OCI-LY7 (cell line): ENCODE results near the gene TNS3. TPM values are rescaled to one million over a fixed set of nuclear protein-coding genes. Genes with fewer than 3 reads are reported as not detected.

ENCODE experiments used
- BruUV-seq: library from RNA; stranded (reverse); fragments of 400-500 nt; replicated peaks from 2 replicates; lab custom pipeline; 2021; lab: Mats Ljungman, UMichigan
- CTCF ChIA-PET: fragments of 300-600 bp; sonication (Branson Sonifier 250); formaldehyde crosslinking; loops from one replicate; lab custom pipeline; 2022; ENCODE audit warnings: antibody characterized with exemption; ENCODE audit not compliant: unreplicated experiment; lab: Charles Lee
- POLR2A ChIA-PET: fragments of 300-600 bp; sonication (Branson Sonifier 250); formaldehyde crosslinking; loops from one replicate; lab custom pipeline; 2022; ENCODE audit warnings: antibody characterized with exemption; lab: Charles Lee
- DNase-seq: peaks from one replicate; pipeline ENCODE4 v3.0.0-alpha.2; 2015; ENCODE audit warnings: low spot score
- H2AFZ ChIP-seq: fragments of 200-600 bp; sonication (generic), shearing (Covaris generic); 2 replicates; pipeline ENCODE4 v1.6.1; 2014; ENCODE audit warnings: mild to moderate bottlenecking, antibody characterized with exemption, low read length, moderate library complexity
- H3K27ac ChIP-seq: fragments of 200-600 bp; sonication (generic); 2 replicates; pipeline ENCODE4 v1.5.1; 2014; ENCODE audit warnings: mixed run types, low read depth, mild to moderate bottlenecking, moderate library complexity, low read length, inconsistent platforms; ENCODE audit not compliant: poor library complexity, severe bottlenecking
- H3K36me3 ChIP-seq: fragments of 200-600 bp; sonication (generic); 2 replicates; pipeline ENCODE4 v1.6.1; 2014; ENCODE audit warnings: mild to moderate bottlenecking, antibody characterized with exemption, low read length, moderate library complexity, mixed read lengths; ENCODE audit not compliant: insufficient read depth
- H3K4me1 ChIP-seq: fragments of 200-600 bp; sonication (generic); 2 replicates; pipeline ENCODE4 v1.5.1; 2014; ENCODE audit warnings: mild to moderate bottlenecking, low read length; ENCODE audit not compliant: insufficient read depth, poor library complexity, severe bottlenecking
- H3K4me2 ChIP-seq: fragments of 200-600 bp; sonication (generic); 2 replicates; pipeline ENCODE4 v1.6.1; 2014; ENCODE audit warnings: mild to moderate bottlenecking, low read length
- H3K4me3 ChIP-seq: fragments of 200-600 bp; sonication (generic); 2 replicates; pipeline ENCODE4 v1.5.1; 2014; ENCODE audit warnings: mild to moderate bottlenecking, low read depth, low read length; ENCODE audit not compliant: poor library complexity, severe bottlenecking
- H3K79me2 ChIP-seq: fragments of 200-600 bp; sonication (generic); 2 replicates; pipeline ENCODE4 v1.6.1; 2016; ENCODE audit warnings: low read depth, mild to moderate bottlenecking, low read length, moderate library complexity, mixed read lengths; ENCODE audit not compliant: insufficient read depth
- H3K9me2 ChIP-seq: fragments of 200-600 bp; sonication (generic); 2 replicates; pipeline ENCODE4 v1.6.1; 2016; ENCODE audit warnings: mild to moderate bottlenecking, low read length, mixed read lengths; ENCODE audit not compliant: insufficient read depth
- H3K9me3 ChIP-seq: fragments of 200-600 bp; sonication (generic); 2 replicates; pipeline ENCODE4 v1.6.1; 2014; ENCODE audit warnings: mild to moderate bottlenecking, mixed run types, low read length, mixed read lengths
- H4K20me1 ChIP-seq: fragments of 200-600 bp; sonication (generic); 2 replicates; pipeline ENCODE4 v1.6.1; 2014; ENCODE audit warnings: mild to moderate bottlenecking, antibody characterized with exemption, low read length, moderate library complexity, mixed read lengths; ENCODE audit not compliant: insufficient read depth
- EZH2phosphoT487 ChIP-seq: fragments of 200-600 bp; sonication (generic); IDR thresholded peaks from 2 replicates; pipeline ENCODE4 v1.6.1; 2018; ENCODE audit warnings: low read depth, borderline replicate concordance, mild to moderate bottlenecking, mixed run types, antibody characterized with exemption, low read length, moderate library complexity, mixed read lengths
- intact Hi-C: fragments of 100-400 bp; cut with micrococcal nuclease; formaldehyde crosslinking; loops from one replicate; pipeline ENCODE4 v1.10.0; 2022; ENCODE audit not compliant: unreplicated experiment
- total RNA-seq, 2 experiments: library from RNA; depleted of rRNA in 1 of 2; stranded (reverse); fragments of >200 nt in 1 of 2; shearing (Covaris generic) in 1 of 2; gene quantifications; 2 replicates each; pipeline ENCODE4 v1.2.3, GENCODE V29; 2014 to 2022
- TF ChIP-seq, protein P1 (sequence below): fragments of 200-600 bp; sonication (generic); conservative IDR thresholded peaks from 2 replicates; pipeline ENCODE4 v1.5.1; 2014; ENCODE audit warnings: mild to moderate bottlenecking, antibody characterized with exemption, low read length, moderate library complexity, mixed read lengths

Gene TNS3
- total RNA-seq, 2 experiments from 2014 or later: 9.5 to 42.1 TPM

DNA sequence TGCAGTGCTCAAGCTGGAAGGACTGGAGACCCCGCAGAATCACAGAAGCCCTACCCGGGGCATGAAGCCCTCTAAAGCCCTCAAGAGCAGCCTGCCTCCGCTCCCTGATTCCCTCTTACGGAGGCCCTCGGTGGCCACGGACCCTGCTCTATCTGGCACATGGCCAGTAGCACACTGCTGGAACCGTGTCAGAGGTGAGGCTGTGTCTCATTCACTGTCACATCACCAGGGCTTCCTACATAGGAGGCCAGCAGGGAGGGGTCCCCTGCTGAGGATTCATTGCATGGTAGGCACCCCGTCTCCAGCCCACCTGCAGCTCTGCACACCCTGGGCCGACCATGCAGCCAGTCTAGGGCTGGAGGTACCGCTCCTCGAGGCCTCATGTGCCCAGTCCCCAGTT is 259.2 kb downstream of the TNS3 start:
- H4K20me1 ChIP-seq: no peaks in the 10 kb centered on the region
- ChIA-PET CTCF (no interaction called here), POLR2A (no interaction called here)
- BruUV-seq: no TSS peak
- H3K9me2 ChIP-seq: no peaks in the 10 kb centered on the region
- no peak overlapping the region for H2AFZ ChIP-seq
- no peak for TF ChIP-seq EZH2phosphoT487
- TF ChIP-seq, protein P1, sequence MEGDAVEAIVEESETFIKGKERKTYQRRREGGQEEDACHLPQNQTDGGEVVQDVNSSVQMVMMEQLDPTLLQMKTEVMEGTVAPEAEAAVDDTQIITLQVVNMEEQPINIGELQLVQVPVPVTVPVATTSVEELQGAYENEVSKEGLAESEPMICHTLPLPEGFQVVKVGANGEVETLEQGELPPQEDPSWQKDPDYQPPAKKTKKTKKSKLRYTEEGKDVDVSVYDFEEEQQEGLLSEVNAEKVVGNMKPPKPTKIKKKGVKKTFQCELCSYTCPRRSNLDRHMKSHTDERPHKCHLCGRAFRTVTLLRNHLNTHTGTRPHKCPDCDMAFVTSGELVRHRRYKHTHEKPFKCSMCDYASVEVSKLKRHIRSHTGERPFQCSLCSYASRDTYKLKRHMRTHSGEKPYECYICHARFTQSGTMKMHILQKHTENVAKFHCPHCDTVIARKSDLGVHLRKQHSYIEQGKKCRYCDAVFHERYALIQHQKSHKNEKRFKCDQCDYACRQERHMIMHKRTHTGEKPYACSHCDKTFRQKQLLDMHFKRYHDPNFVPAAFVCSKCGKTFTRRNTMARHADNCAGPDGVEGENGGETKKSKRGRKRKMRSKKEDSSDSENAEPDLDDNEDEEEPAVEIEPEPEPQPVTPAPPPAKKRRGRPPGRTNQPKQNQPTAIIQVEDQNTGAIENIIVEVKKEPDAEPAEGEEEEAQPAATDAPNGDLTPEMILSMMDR: no peak
- no peaks in the 10 kb centered on the region for H3K9me3 ChIP-seq
- H3K4me3 ChIP-seq: no peak overlapping the region
- H3K36me3 ChIP-seq: no peaks in the 10 kb centered on the region
- H3K4me1 ChIP-seq: no peaks in the 10 kb centered on the region
- no peak for DNase-seq
- intact Hi-C loops: no loop called here
- no peak overlapping the region for H3K4me2 ChIP-seq
- H3K79me2 ChIP-seq: no peaks in the 10 kb centered on the region
- no peak overlapping the region for H3K27ac ChIP-seq

DNA sequence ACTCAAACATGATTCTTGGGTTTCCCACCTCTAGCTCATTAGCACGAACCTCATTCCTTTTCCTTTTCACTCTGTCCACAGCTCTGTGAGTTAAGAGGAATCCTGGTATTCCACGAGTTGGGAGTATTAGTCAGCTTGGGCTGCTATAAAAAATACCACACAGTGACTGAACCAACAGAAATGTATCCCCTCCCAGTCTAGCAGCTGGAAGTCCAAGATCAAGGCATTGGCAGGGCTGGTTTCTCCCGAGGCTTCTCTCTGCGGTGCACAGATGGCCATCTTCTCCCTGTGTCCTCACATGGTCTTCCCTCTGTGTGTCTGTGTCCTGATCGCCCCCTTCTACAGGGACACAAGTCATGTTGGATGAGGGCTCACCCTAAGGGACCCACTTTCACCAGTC is 261.6 kb downstream of the TNS3 start:
- Histone ChIP-seq H2AFZ (no peak overlapping the region), H3K4me3 (no peak overlapping the region), H3K36me3 (no peaks in the 10 kb centered on the region), H3K9me3 (no peaks in the 10 kb centered on the region), H4K20me1 (no peaks in the 10 kb centered on the region), H3K4me2 (no peak overlapping the region), H3K79me2 (no peaks in the 10 kb centered on the region), H3K4me1 (no peaks in the 10 kb centered on the region), H3K9me2 (no peaks in the 10 kb centered on the region), H3K27ac (no peak overlapping the region)
- DNase-seq: no peak
- intact Hi-C loops: no loop called here
- TF ChIP-seq EZH2phosphoT487: no peak
- TF ChIP-seq, protein P1: no peak
- CTCF ChIA-PET: no interaction called here
- BruUV-seq: no TSS peak
- POLR2A ChIA-PET: no interaction called here

GRCh38 chr7:47318395-47319182 is 263.3 kb downstream of the TNS3 start:
- no TSS peak for BruUV-seq
- H3K27ac ChIP-seq: no peak overlapping the region
- H2AFZ ChIP-seq: no peak overlapping the region
- DNase-seq: no peak
- intact Hi-C loops: no loop called here
- no peak overlapping the region for H3K4me2 ChIP-seq
- H3K79me2 ChIP-seq: no peaks in the 10 kb centered on the region
- ChIA-PET CTCF (no interaction called here), POLR2A (no interaction called here)
- no peaks in the 10 kb centered on the region for H3K9me3 ChIP-seq
- no peaks in the 10 kb centered on the region for H3K36me3 ChIP-seq
- H3K4me3 ChIP-seq: no peak overlapping the region
- H3K4me1 ChIP-seq: no peaks in the 10 kb centered on the region
- no peak for TF ChIP-seq EZH2phosphoT487
- TF ChIP-seq, protein P1: no peak
- H4K20me1 ChIP-seq: no peaks in the 10 kb centered on the region
- no peaks in the 10 kb centered on the region for H3K9me2 ChIP-seq
